Measurements from ENCODE around the gene DDTL. TPM values are rescaled to one million over a fixed set of nuclear protein-coding genes. Genes with fewer than 3 reads are reported as not detected.

Gene DDTL
- total RNA-seq, 4 donors from 2014 or later: 0.27 to 1.7 (median 1.4) TPM; not detected in 1

DNA sequence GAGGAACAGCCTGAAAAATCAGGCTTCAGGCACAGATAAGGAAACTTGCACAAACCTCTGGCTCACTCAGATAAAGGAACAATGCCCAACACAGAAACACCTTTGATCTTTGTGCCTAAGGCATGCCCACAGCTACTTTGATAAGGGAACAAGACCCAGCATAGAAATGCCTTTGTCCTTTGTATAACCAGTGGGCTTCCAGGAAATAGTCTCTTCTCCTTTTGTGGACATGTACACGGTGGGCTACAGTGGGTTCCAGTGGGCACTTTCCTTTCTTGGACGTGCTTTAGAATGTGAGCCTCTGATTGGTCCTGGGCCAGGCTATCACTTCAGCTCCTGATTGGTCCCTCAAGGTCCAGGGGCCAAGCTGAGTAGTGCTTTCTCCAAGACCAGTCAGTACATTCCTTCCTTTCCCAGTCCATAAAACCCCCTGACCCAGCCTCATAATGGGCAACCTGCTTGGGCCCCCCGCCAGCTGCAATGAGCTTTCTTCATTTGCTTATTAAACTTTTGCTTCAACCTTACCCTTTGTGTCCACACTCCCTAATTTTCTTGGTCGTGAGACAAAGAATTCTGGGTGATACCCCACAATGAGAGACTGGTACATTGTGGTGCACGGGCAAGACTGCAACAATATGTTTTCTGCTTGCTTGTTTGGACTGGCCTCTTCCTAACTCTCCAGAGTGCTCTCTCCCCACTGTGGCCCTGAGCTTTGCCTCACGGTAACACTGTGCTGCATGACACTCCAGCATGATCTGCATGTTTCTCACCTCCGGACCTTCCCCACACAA lies 42.7 kb downstream of the DDTL start:
- 88 to 90% methylated on average over 7 of the region's 7 CpGs for WGBS, 2 donors
- H3K4me1 ChIP-seq: peaks cover 8 to 19% of the 10 kb centered on the region in 2 donors
- no peak for TF ChIP-seq CTCF (IDR thresholded peaks at IDR 0.05)
- no peak for TF ChIP-seq POLR2A (IDR thresholded peaks at IDR 0.05)
- H3K27ac ChIP-seq: no peak overlapping the region
- DNase-seq: no peak
- no peaks in the 10 kb centered on the region for H3K36me3 ChIP-seq
- H3K4me3 ChIP-seq (replicated peaks in 1 of 3): no peak overlapping the region
- no peaks in the 10 kb centered on the region for H3K9me3 ChIP-seq
- intact Hi-C loops (cut with DNase I): loop anchor here (5.0 kb wide), 1 partner anchor 93 kb away; no protein-coding TSS in a partner anchor
- H3K27me3 ChIP-seq: no peaks in the 10 kb centered on the region

GRCh38 chr22:24010018-24010391 lies 43.3 kb downstream of the DDTL start:
- 94 to 98% methylated on average over 2 of the region's 2 CpGs for WGBS, 2 donors
- no peak for TF ChIP-seq POLR2A (IDR thresholded peaks at IDR 0.05)
- no peak for TF ChIP-seq CTCF (IDR thresholded peaks at IDR 0.05)
- Histone ChIP-seq H3K9me3 (no peaks in the 10 kb centered on the region), H3K27me3 (no peaks in the 10 kb centered on the region), H3K27ac (no peak overlapping the region), H3K36me3 (no peaks in the 10 kb centered on the region), H3K4me1 (peaks cover 8 to 19% of the 10 kb centered on the region in 2 donors), H3K4me3 (replicated peaks in 1 of 3) (no peak overlapping the region)
- intact Hi-C loops (cut with DNase I): no loop called here
- DNase-seq: no peak

GRCh38 chr22:24011735-24012068 lies 45.0 kb downstream of the DDTL start:
- Histone ChIP-seq H3K4me1 (peaks cover 4 to 10% of the 10 kb centered on the region in 2 donors), H3K4me3 (replicated peaks in 1 of 3) (peak overlapping the region; percentile 28 to 71 (median 52)), H3K27ac (peak overlapping the region; percentile 59 to 79 (median 64)), H3K27me3 (no peaks in the 10 kb centered on the region), H3K36me3 (no peaks in the 10 kb centered on the region), H3K9me3 (no peaks in the 10 kb centered on the region)
- intact Hi-C loops (cut with DNase I): no loop called here
- WGBS, 2 donors: 1 to 2% methylated on average over 10 of the region's 10 CpGs
- DNase-seq: peak; percentile 60 to 70
- TF ChIP-seq CTCF (IDR thresholded peaks at IDR 0.05) (no peak), POLR2A (IDR thresholded peaks at IDR 0.05) (no peak)

GRCh38 chr22:24016156-24016555 lies 49.5 kb downstream of the DDTL start:
- WGBS, 2 donors: 98 to 100% methylated on average over 1 of the region's 1 CpG

More at GRCh38 chr22:24016156-24016555, 49.5 kb downstream of the DDTL start:
- DNase-seq: no peak
- H3K36me3 ChIP-seq: no peaks in the 10 kb centered on the region
- intact Hi-C loops (cut with DNase I): no loop called here
- no peak overlapping the region for H3K27ac ChIP-seq
- no peak overlapping the region for H3K4me3 ChIP-seq (replicated peaks in 1 of 3)
- no peak for TF ChIP-seq CTCF (IDR thresholded peaks at IDR 0.05)
- no peak for TF ChIP-seq POLR2A (IDR thresholded peaks at IDR 0.05)
- H3K27me3 ChIP-seq: no peaks in the 10 kb centered on the region
- peaks cover 4 to 10% of the 10 kb centered on the region in 2 donors for H3K4me1 ChIP-seq
- no peaks in the 10 kb centered on the region for H3K9me3 ChIP-seq

Data from thyroid gland (tissue), 4 donors.